ENCODE measurements around the gene VSTM2B.

DNA sequence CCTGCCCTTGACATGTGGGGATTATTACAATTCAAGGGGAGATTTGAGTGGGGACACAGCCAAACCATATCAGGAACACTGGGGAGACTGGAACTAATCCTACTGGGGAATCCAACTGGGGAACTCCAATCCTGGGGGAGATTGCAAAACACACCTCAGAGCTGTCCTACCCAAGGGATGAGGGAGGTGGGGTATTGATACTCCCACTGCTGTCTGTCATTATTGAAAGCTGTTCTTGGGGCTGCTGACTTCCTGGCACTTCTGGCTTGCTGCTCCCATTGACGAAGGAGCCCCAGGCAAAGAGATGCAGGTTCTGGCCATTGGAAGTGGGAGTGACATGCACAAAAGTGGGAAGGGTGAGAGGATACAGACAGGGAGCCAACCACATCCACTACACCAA lies 55.6 kb downstream of the VSTM2B start:
- TF ChIP-seq SMC3 (IDR thresholded peaks at IDR 0.05; ENCODE audit: low read depth, low read length) (no peak), CTCF (conservative IDR thresholded peaks at IDR 0.05; ENCODE audit: low read depth, low read length) (no peak), POLR2A (IDR thresholded peaks at IDR 0.05; ENCODE audit: low read depth, low read length) (no peak), RAD21 (IDR thresholded peaks at IDR 0.05; ENCODE audit: low read length) (no peak), MXI1 (IDR thresholded peaks at IDR 0.05; ENCODE audit: borderline replicate concordance, low read depth, low read length) (no peak), MAFK (IDR thresholded peaks at IDR 0.05; ENCODE audit: low read depth, low read length) (no peak), BHLHE40 (IDR thresholded peaks at IDR 0.05; ENCODE audit: low read depth, low read length) (no peak), CHD1 (IDR thresholded peaks at IDR 0.05; ENCODE audit: low read depth, low read length) (no peak), USF2 (IDR thresholded peaks at IDR 0.05; ENCODE audit: low read depth, low read length) (no peak)

Measured in IMR-90 (cell line).